SK-N-DZ (cell line): ENCODE results near the gene COPB2. TPM values are rescaled to one million over a fixed set of nuclear protein-coding genes. Genes with fewer than 3 reads are reported as not detected.
"Not testable (repeated sequence)": the region's sequence is repeated elsewhere in the genome, so short reads cannot be mapped to it uniquely, and the experiment has no call there.

Experiments
- DNase-seq: peaks from one replicate; pipeline ENCODE4 v3.0.0-alpha.2; 2015; ENCODE audit warnings: low spot score
- polyA plus RNA-seq, 2 experiments: library from polyadenylated mRNA; depleted of rRNA; stranded (reverse); fragments of >200 nt; gene quantifications; 2 replicates each; pipeline ENCODE4 v1.2.3, GENCODE V29; 2014

Gene COPB2
- 69.3 and 80.8 TPM in 2 replicates for polyA plus RNA-seq (2014; cell fraction: cytosol; rRNA removed)
- polyA plus RNA-seq (2014; cell fraction: nucleus; rRNA removed) = 44.1 and 49.7 TPM in 2 replicates

GRCh38 chr3:139389552-139390368 lies at the start of gene COPB2:
TSS of gene COPB2 (minus strand) at chr3:139389647. CDS start at chr3:139389550, 97 bp downstream.
- peak; percentile 99 for DNase-seq

DNA sequence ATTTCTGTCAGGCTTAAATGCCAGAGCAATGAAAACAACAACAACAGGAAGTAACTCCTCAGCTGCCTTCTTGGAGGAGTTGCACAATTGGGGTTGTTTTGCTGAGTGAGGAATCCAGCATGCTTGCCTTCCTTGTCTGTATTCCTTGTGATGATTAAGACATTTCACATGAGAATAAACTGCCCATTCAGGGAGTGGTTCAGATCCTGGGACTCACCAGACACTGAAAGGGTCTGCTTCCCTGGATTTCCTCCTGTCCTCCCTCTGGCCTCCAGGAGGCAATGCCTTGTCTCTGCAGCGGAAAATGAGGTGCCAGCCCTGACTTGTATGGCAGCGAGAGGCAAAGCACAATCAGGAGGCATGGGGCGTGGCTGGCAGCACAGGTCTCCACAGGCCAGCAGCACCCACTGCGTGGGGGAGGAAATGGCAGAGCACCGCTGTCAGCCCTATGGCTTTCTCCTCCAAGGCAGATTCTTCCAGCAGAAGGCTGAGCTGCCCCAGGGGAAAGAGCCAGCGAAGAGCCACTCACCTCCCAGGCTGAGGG lies 45.4 kb upstream of the COPB2 start:
- DNase-seq = no peak

GRCh38 chr3:139434228-139434627 lies 44.8 kb upstream of the COPB2 start:
- no peak for DNase-seq

DNA sequence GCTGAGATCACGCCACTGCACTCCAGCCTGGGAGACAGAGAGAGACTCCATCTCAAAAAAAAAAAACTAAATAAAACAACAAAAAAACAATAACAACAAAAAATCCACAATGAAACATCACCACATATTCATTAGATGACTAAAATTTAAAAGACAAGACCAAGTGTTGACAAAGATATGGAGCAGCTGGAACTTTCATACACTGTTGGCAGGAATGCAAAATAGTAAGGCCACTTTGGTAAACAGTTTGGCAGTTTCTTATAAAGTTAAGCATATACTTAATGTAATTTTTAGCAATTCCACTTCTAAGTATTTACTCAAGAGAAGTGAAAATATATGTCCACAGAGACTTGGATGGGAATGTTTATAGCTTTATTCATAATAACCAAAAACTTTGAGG lies 43.6 kb upstream of the COPB2 start:
- no peak for DNase-seq

DNA sequence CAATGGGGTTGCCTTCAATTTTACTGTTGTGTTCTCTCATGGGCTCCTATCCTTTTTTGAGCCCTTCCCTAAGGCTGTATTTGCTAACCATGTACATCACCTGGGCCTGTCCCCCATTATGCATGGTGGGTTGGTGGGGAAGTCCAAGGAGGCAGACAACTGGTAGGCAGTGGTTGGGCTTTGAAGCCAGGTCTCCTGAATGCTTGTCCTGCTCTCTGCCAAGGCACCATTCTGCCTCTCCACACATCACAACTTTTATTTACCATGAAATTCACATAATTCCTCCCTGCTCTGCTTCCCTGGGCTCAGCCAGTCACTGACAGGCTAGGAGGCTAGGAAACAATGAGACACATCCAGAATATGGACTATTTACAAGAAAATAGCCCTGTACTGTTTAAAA lies 41.0 kb upstream of the COPB2 start:
- DNase-seq = no peak

- peak; percentile 72 for DNase-seq
Observed at GRCh38 chr3:139427283-139428060, 38.0 kb upstream of the COPB2 start.

DNA sequence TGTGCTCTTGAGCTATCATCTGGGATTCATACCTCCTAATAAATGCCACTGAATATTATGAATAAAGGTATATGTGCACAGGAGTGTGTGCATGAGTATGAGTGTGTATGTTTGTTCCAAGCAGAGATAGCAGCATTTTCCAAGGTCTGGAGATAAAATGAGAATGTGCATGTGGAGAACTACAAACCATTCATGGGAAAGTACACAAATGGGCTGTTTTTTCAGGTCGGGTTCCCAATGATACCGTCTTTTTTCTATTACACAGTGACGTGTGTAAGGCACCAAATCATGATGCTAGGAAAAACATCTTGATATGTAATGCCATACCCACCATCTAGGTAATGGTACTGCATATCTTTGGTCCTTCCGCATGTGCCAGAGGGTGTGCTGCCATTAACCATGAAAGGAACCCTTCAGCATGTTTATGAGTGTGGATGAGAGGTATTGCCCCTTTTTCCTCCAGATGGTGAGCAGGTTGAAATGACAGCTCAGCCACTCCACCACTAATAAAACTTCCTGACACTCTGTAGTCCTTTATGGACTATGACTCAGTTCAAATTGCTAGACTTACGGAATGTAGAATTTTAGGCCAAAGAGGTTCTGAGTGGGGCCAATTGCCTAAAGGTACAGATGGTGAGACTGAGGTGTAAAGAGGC lies 36.4 kb upstream of the COPB2 start:
- no peak for DNase-seq

DNA sequence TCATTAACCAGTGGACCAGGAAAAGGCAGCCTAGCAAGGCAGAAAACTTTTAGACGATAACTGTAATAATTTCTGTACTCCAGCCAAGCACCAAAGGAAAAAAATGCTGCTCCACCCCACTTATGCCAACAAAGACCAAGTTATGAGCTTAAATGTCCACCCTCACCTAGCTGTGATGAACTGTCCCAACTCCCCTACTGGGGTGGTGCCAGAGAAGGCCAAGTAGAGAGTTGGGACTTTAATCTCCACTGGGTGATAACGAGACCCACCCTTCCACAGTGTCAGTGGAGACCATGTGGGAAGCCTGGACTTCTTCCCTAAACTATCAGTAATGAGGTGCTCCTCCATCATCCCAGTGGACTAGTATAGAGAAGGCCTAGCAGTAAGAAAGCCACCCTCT lies 33.8 kb upstream of the COPB2 start:
- DNase-seq = no peak

DNA sequence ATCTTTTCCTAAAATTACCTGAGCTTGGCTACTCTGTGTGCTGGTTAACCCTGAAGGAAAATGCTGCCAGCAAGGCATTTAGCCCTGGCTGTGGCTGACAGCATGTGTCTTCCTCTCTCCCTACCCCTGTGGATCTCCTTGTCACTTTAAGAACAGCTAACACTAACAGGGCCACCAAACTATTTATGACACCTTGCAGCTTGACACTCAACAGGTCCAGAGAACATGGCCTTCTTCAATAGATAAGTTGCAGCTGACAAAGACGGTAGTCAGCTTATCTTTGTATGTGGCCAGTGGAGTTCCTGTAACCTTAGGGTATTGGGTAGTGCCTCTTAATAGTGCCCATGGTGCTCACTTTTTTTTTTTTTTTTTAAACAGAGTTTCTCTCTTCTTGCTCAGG lies 32.0 kb upstream of the COPB2 start:
- DNase-seq = no peak

GRCh38 chr3:139421040-139421439 lies 31.6 kb upstream of the COPB2 start:
- DNase-seq = no peak

DNA sequence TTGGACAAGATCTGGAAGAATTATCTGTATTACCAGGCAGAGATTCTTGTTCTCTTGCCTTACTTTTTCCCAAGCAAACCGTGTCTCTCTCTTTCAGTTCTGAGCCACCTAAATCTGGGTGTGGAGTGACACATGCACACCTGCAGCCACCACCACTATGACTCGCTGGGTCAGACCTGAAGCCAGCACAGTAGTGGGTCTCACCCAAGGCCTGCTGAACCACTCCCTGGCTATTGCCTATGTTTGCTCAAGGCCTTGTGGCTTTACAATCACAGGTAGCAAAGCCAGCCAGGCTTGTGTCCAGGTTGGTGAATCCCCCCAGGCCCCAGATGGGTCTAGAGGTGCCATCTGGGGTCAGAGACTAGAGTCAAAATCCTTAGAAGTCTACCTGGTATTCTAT lies 28.7 kb upstream of the COPB2 start:
- DNase-seq = no peak

GRCh38 chr3:139416275-139416674 lies 26.8 kb upstream of the COPB2 start:
- no peak for DNase-seq

DNA sequence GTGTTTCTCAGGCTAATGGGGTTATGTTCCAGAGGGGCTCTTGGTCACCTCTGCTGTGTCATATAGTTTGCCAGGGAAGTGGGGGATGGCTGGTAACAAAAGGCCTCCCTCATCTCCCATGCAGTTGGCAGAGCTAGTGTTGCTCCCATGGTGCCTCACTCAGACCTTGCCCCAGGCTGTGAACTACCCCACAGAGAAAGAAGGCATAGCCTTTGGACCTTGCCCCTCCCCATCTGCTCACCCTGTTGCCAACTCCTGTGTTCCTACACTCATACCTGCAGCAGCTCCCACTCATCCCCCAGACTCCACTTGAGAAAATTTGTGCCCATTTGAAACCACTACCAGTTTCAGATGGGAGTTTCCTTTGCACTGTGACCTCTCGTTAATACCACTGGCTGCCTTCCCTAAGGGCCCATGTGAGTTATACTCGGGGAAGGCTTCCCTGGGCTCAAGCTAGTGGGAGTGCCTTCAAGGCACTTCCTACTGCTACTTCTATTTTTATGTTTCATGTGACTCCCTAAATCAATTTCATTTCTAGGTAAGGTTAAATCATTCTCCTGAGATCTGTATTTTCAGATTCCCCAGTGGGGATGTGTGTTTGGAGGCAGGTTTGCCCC lies 25.3 kb upstream of the COPB2 start:
- no peak for DNase-seq

DNA sequence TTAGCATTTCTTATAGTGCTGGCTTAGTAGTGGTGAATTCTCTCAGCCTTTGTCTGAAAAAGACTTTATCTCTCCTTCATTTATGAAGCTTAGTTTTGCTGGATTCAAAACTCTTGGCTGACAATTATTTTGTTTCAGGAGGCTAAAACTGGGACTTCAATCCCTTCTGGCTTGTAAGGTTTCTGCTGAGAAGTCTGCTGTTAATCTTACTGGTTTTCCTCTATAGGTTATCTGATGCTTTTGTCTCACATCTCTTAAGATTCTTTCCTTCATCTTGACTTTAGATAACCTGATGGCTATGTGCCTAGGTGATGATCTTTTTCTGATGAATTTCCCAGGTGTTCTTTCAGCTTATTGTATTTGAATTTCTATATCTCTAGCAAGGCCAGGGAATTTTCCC lies 23.4 kb upstream of the COPB2 start:
- not testable (repeated sequence) for DNase-seq

DNA sequence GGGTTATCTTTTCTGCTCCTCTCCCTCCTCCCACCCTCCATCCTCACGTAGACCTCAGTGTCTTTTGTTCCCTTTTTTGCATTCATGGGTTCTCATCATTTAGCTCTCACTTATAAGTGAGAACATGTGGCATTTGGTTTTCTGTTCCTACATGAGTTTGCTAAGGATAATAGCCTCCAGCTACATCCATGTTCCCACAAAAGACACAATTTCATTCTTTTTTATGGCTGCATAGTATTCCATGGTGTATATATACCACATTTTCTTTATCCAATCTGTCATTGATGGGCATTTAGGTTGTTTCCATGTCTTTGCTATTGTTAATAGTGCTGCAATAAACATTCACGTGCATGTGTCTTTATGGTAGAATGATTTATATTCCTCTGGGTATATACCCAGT lies 11.7 kb upstream of the COPB2 start:
- not testable (repeated sequence) for DNase-seq

DNA sequence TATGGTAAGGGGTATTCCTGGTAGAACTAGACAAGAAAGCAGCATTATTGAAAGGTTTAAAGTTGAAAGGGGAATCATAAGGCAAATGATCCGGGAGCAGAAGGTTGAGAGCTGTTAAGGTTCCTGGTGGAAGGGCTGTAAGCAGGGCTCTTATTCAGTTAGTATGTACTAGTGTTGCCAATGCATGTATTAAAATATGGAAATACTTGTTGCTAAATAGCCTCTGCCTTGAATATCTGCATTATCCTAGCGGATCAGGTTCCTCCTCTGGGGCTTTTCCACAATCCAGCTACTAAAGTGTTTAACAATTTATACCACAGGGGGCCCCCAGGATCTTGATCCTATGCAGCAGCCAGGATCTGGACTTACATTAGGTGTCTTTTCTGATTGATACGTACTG lies 7.3 kb upstream of the COPB2 start:
- no peak for DNase-seq

GRCh38 chr3:139394116-139394515 lies 4.7 kb upstream of the COPB2 start:
- DNase-seq = peak; percentile 49

DNA sequence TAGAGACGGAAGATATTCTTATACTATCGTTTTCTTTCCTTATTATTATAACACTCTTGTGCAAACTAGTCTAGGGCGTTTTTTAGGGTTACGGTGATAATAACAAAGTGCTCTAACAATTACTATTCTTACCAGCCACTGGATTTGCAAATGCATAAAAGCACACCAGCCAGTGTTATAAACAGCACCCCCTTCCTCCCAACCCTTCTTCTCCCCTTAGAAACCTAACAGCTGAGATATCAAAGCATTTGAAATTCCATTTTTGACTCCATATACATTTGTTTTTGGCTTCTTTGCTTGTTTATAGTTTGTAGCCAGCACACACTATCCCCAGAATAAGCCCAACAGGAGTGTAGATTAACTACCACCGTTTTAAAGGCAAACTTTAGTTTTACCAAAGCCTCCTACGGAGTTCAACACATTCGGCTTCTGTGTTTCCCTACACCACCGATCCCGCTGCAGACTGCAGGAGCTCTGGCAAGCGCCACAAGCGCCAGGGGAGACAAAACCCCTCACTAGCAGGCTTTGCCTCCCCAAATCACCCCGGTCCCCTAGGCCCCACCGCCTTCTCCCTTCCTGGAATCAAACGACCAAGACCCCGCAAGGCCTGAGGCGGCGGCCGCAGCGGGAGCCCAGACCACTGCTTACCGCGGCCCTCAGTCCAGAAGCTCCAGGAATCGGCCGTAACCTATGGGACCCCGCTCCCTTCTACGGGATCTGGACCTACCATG lies 461 bp downstream of the COPB2 start:
- DNase-seq = no peak

GRCh38 chr3:139388077-139388476 lies 1.4 kb downstream of the COPB2 start:
- no peak for DNase-seq

GRCh38 chr3:139382291-139382690 lies 7.2 kb downstream of the COPB2 start:
- not testable (repeated sequence) for DNase-seq

DNA sequence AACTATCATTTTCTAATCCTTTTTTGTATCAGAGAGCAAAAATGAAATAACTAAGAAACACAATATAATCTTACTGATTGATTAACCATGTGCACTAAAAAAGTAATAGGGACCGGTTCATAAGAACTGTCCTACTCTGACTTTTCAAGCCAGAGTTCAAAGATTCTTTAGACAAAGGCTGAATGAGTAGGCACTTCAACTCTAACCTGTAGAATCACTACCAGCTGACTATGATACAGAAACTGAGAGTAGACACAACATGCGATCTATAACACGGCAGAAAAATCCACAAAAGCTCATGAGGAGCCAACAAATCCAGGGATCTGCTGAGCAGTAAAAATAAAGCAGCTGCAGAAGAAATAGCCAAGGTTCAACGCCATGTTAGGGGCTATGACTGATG lies 8.9 kb downstream of the COPB2 start:
- DNase-seq = no peak
